Liver (tissue), 9 donors: ENCODE measurements around the gene TAGLN2. TPM values are rescaled to one million over a fixed set of nuclear protein-coding genes. Genes with fewer than 3 reads are reported as not detected.

Experiments
- DNase-seq: peaks from one replicate; pipeline ENCODE4 v3.0.0-alpha.2; 2017; ENCODE audit warnings: low spot score
- H3K27ac ChIP-seq, 2 donors: one replicate each; pipeline ENCODE4 v1.7.0; 2013; ENCODE audit warnings: inconsistent platforms in 2 of 2, low read length in 2 of 2, control low read depth in 1 of 2, low read depth in 1 of 2, mild to moderate bottlenecking in 1 of 2
- H3K27me3 ChIP-seq, 4 donors: one replicate each; pipeline versions ENCODE4 v1.6.1 to v1.7.0; 2013; ENCODE audit warnings: low read length in 3 of 4, inconsistent platforms in 1 of 4, mild to moderate bottlenecking in 1 of 4, moderate library complexity in 1 of 4; ENCODE audit not compliant: control insufficient read depth in 4 of 4, insufficient read depth in 4 of 4
- H3K36me3 ChIP-seq, 4 donors: one replicate each; pipeline versions ENCODE4 v1.6.1 to v1.7.0; 2013; ENCODE audit warnings: low read length in 3 of 4, mild to moderate bottlenecking in 3 of 4, low read depth in 1 of 4, moderate library complexity in 1 of 4; ENCODE audit not compliant: control insufficient read depth in 4 of 4, insufficient read depth in 3 of 4
- H3K4me1 ChIP-seq, 4 donors: one replicate each; pipeline versions ENCODE4 v1.6.1 to v1.7.0; 2013; ENCODE audit warnings: low read length in 3 of 4, mild to moderate bottlenecking in 3 of 4, moderate library complexity in 1 of 4; ENCODE audit not compliant: control insufficient read depth in 4 of 4, insufficient read depth in 4 of 4
- H3K4me3 ChIP-seq, 3 donors: one replicate each; pipeline versions ENCODE4 v1.6.1 to v1.7.0; 2013; ENCODE audit warnings: low read length in 3 of 3, control low read depth in 1 of 3, low read depth in 1 of 3, mild to moderate bottlenecking in 1 of 3
- H3K9ac ChIP-seq, 2 donors: one replicate each; pipeline ENCODE4 v1.7.0; 2013; ENCODE audit warnings: low read length in 2 of 2, mild to moderate bottlenecking in 2 of 2, moderate library complexity in 2 of 2, control low read depth in 1 of 2, low read depth in 1 of 2
- H3K9me3 ChIP-seq, 4 donors: one replicate each; pipeline versions ENCODE4 v1.6.1 to v1.7.0; 2013; ENCODE audit warnings: low read length in 3 of 4; ENCODE audit not compliant: control insufficient read depth in 4 of 4
- FOXA2 ChIP-seq: IDR thresholded peaks from 2 replicates; pipeline ENCODE4 v1.6.1; 2016; ENCODE audit warnings: antibody characterized with exemption
- GABPA ChIP-seq, 2 donors: IDR thresholded peaks in 1 of 2; conservative IDR thresholded peaks in 1 of 2; 2 replicates each; pipeline ENCODE4 v1.6.1; 2016; ENCODE audit warnings: antibody characterized with exemption in 2 of 2, mild to moderate bottlenecking in 1 of 2, moderate library complexity in 1 of 2
- HNF4A ChIP-seq, 2 donors: conservative IDR thresholded peaks; 2 replicates each; pipeline ENCODE4 v1.6.1; 2016; ENCODE audit warnings: antibody characterized with exemption in 2 of 2, mild to moderate bottlenecking in 2 of 2
- RAD21 ChIP-seq, 2 donors: IDR thresholded peaks; 2 replicates each; pipeline ENCODE4 v1.6.1; 2016; ENCODE audit warnings: antibody characterized with exemption in 2 of 2, mild to moderate bottlenecking in 2 of 2
- RXRA ChIP-seq, 2 donors: IDR thresholded peaks; 2 replicates each; pipeline ENCODE4 v1.6.1; 2017 to 2018; ENCODE audit warnings: antibody characterized with exemption in 2 of 2, mild to moderate bottlenecking in 1 of 2
- TAF1 ChIP-seq: conservative IDR thresholded peaks from 2 replicates; pipeline ENCODE4 v1.6.1; 2016; ENCODE audit warnings: antibody characterized with exemption, mild to moderate bottlenecking
- WGBS: extraction: QIAGEN DNeasy Blood & Tissue Kit; methylation state at CpG from one replicate; pipeline ENCODE4 v1.1.7; 2013; 5-methylcytosine and 5-hydroxymethylcytosine counted together
- polyA plus RNA-seq, 2 donors: library from polyadenylated mRNA; stranded (reverse) in 1 of 2; unstranded in 1 of 2; fragments of 200-250 nt in 1 of 2; fragments of >200 nt in 1 of 2; fragmentation: Nextera tagmentation in 1 of 2; extraction: Ambion mirVana in 1 of 2; gene quantifications; one replicate each; pipeline versions ENCODE4 v1.2.1 to v1.2.3, GENCODE V29; 2013 to 2015
- total RNA-seq, 2 donors: library from RNA; depleted of rRNA; stranded (reverse); fragments of >200 nt; gene quantifications; one replicate each; pipeline ENCODE4 v1.2.3, GENCODE V29; 2014
- TF ChIP-seq, protein P1 (sequence below): IDR thresholded peaks from 2 replicates; pipeline ENCODE4 v1.6.1; 2016; ENCODE audit warnings: antibody characterized with exemption, mild to moderate bottlenecking
- donor health status: healthy.
- donor health status: healthy.
- donor health status: healthy.
- donor health status: healthy.
- donor health status: healthy.

TAGLN2 gene
- total and polyA plus RNA-seq, 4 donors: 46.4 to 113 (median 79.8) TPM

DNA sequence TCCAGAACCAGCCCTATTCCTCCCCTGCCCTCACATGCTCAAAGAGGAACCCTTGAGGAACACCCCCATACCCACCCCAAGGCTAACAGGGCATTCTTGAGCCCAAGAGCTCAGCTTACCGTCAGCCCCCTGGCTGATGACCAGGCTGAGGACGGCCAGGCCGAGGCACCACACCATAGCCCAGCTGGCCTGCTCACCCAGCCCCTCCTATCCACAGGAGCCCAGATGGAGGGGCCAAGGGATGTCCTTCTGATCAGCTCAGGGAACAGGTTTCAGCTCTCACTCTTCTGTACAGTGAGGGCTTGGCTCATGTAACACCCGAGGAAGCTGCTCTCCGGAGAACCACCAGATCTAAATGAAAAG is 18.0 kb upstream of the TAGLN2 start:
- H3K9ac ChIP-seq: no peak overlapping the region
- H3K36me3 ChIP-seq: no peaks in the 10 kb centered on the region
- no peak overlapping the region for H3K4me3 ChIP-seq
- DNase-seq: no peak
- peaks cover 8 to 45% (median 21%) of the 10 kb centered on the region in 4 donors for H3K4me1 ChIP-seq
- 80% methylated on average over 5 of the region's 5 CpGs for WGBS
- H3K27ac ChIP-seq: no peak overlapping the region
- no peaks in the 10 kb centered on the region for H3K27me3 ChIP-seq
- TF ChIP-seq, protein P1, sequence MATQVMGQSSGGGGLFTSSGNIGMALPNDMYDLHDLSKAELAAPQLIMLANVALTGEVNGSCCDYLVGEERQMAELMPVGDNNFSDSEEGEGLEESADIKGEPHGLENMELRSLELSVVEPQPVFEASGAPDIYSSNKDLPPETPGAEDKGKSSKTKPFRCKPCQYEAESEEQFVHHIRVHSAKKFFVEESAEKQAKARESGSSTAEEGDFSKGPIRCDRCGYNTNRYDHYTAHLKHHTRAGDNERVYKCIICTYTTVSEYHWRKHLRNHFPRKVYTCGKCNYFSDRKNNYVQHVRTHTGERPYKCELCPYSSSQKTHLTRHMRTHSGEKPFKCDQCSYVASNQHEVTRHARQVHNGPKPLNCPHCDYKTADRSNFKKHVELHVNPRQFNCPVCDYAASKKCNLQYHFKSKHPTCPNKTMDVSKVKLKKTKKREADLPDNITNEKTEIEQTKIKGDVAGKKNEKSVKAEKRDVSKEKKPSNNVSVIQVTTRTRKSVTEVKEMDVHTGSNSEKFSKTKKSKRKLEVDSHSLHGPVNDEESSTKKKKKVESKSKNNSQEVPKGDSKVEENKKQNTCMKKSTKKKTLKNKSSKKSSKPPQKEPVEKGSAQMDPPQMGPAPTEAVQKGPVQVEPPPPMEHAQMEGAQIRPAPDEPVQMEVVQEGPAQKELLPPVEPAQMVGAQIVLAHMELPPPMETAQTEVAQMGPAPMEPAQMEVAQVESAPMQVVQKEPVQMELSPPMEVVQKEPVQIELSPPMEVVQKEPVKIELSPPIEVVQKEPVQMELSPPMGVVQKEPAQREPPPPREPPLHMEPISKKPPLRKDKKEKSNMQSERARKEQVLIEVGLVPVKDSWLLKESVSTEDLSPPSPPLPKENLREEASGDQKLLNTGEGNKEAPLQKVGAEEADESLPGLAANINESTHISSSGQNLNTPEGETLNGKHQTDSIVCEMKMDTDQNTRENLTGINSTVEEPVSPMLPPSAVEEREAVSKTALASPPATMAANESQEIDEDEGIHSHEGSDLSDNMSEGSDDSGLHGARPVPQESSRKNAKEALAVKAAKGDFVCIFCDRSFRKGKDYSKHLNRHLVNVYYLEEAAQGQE: no peak
- TF ChIP-seq FOXA2 (no peak), TAF1 (no peak), HNF4A (conservative IDR thresholded peaks at IDR 0.05) (no peak), RAD21 (IDR thresholded peaks at IDR 0.05) (no peak), GABPA (IDR thresholded peaks at IDR 0.05 in 1 of 2, conservative IDR thresholded peaks at IDR 0.05 in 1 of 2) (no peak)
- no peaks in the 10 kb centered on the region for H3K9me3 ChIP-seq

DNA sequence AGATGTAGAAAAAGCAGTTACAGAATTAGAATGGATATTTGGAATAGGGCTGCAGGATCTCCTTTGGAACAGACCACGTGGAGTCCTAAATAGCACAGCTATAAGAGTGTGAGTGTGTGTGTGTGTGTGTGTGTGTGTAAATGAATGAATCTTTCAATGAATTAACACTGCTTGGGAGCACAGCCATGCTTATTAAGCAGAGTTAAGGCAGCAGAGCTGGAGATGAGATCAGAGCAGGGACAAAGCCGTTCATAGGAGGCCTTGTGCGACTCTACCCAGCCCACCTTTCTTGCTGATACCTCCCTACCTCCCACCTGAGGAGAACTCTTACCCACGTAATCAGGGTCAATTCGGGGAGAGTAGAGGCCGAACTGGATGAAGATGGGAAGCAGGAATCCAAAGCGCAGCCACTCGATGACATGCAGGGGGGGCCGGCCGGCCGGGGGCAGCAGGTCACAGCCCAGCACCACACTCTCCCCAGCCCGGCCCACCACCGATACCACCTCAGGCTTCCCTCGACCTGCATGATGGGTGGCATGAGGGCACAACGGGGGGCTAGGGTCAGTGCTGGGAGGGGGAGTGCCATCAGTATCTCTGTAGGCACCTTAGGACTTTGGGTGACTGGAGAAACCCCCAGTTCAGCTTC is 17.4 kb upstream of the TAGLN2 start:
- Histone ChIP-seq H3K9me3 (no peaks in the 10 kb centered on the region), H3K4me1 (peaks cover 8 to 45% (median 23%) of the 10 kb centered on the region in 4 donors), H3K4me3 (no peak overlapping the region), H3K9ac (no peak overlapping the region), H3K27me3 (no peaks in the 10 kb centered on the region), H3K36me3 (no peaks in the 10 kb centered on the region), H3K27ac (no peak overlapping the region)
- TF ChIP-seq RXRA (IDR thresholded peaks at IDR 0.05): no peak
- WGBS: 92% methylated on average over 15 of the region's 15 CpGs
- DNase-seq: no peak

DNA sequence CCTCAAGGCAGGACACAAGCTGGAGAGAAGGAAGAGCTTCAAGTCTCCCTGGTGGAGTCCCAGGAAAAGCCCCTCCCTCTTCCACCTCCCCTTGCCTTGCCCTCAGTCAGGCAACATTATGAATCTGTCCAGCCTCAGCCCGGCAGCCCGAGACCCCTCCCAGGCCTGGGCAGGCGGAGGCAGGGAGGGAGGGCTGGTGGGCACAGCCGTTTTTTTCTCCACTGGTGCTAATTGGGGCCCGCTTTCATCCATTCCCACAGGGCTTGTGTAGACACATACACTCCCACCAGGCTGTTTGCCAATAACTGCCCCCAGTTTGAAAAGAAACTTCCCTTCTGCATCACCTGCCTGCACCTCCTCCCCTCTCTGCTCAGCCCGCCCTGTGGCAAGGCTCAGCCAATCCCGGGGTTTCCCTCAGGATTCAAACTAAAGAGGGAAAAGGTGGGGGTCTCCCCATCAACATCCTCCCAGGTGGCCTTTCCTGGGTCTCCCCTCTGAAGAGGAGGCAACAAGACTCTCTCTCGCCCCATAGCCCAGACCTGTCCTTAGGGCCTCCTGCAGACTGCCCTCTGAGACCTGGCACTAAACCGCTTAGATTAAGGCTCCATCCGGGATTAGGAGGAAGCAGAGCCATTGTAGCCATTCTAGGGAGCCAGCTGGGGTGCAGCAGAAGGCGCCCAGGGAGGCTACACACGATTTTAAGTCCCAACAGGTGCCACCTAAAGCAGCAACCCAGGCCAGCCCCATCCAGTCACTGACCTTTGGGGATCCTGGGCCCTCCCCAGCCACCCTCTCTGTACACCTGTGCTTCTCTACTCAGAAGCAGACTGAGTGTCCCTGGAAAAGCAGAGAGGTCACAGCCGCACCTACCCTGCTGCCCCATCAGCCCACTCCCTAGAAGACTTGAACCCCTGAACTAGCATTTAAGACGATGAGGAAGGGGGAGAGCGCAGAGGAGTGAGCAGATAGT is 16.6 kb upstream of the TAGLN2 start:
- Histone ChIP-seq H3K9me3 (no peaks in the 10 kb centered on the region), H3K4me3 (no peak overlapping the region), H3K27ac (no peak overlapping the region), H3K9ac (no peak overlapping the region), H3K36me3 (no peaks in the 10 kb centered on the region), H3K4me1 (peaks cover 9 to 52% (median 31%) of the 10 kb centered on the region in 4 donors), H3K27me3 (no peaks in the 10 kb centered on the region)
- 84% methylated on average over 15 of the region's 15 CpGs for WGBS
- TF ChIP-seq RXRA (IDR thresholded peaks at IDR 0.05): no peak
- no peak for DNase-seq
